ENCODE results near the gene TTC23L.

- TF ChIP-seq EP300 (IDR thresholded peaks at IDR 0.05) (no peak), POLR2AphosphoS5 (IDR thresholded peaks at IDR 0.05) (no peak), CTCF (IDR thresholded peaks at IDR 0.05) (no peak), POLR2A (IDR thresholded peaks at IDR 0.05) (no peak)
Measured at GRCh38 chr5:34817558-34818351, 21.2 kb upstream of the TTC23L start.
